Measurements from ENCODE around the gene SLC6A12. TPM values are rescaled to one million over a fixed set of nuclear protein-coding genes. Genes with fewer than 3 reads are reported as not detected.
A peak's percentile ranks its signal among the peaks of the same experiment; 100 is the strongest.

Gene SLC6A12
- total RNA-seq, 1 experiment from 2014 or later, result not detected

DNA sequence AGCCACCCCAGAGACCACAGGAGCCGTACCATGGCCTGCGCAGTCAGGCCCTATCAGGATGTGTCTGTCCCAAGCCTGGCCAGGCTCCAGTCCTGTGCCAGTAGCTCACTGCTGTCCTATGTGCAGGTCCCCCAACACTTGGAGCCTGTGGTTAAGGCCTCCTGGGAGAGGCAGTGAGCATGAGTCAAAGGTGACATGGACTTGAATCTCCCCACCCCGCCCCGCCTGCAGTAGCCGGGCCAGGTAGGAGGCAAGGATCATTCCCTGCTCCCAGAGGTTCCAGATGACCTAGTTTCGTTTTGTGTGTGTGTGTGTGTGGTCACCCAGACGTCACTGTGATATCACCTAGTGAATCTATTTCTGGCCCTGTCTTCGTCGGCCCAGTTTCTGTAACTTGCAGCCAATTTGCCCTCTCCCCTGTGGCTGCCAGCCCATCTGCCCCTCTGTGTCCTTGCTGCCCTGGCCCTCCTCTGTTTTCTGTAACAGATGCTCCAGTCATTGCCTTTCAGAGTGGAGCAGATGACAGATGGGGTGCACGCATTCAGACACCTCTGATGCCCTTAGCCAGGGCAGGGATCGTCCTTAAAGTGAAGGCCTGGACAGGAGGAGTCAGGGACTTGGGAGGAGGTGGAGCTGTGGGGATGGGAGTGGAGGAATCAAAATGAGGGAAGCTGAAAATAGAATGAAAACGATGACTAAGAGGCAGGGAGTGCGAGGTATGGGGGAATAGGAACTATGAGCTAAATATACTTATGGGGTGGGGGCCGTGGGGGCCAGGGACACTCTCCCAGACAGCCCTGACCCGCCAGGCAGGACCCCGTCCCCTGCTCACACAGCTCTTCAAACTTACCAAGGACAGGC, 37.4 kb downstream of the SLC6A12 start:
- Histone ChIP-seq H2AFZ (ENCODE audit: low read length) (0 out of 2 replicates have a peak overlapping the region, but pooled peaks have one; percentile 39), H3K4me3 (ENCODE audit: low read length) (no peak overlapping the region), H3K36me3 (ENCODE audit: low read depth, low read length) (no peaks in the 10 kb centered on the region), H3K9me3 (ENCODE audit: low read length) (no peaks in the 10 kb centered on the region), H3K9me2 (replicated peaks; ENCODE audit: low read length) (no peaks in the 10 kb centered on the region), H4K20me1 (ENCODE audit: low read length) (no peaks in the 10 kb centered on the region), H3K4me1 (ENCODE audit: insufficient read depth, low read length) (peaks cover 18% of the 10 kb centered on the region), H3K79me2 (ENCODE audit: low read length) (no peaks in the 10 kb centered on the region), H3F3A (ENCODE audit: low read length, unreplicated experiment) (no peaks in the 10 kb centered on the region), H3K9ac (ENCODE audit: low read length) (peak overlapping the region; percentile 61), H3K27ac (ENCODE audit: low read length) (peak overlapping the region; percentile 80), H3K4me2 (ENCODE audit: low read length) (peak overlapping the region; percentile 66), H3K27me3 (ENCODE audit: low read length) (no peaks in the 10 kb centered on the region)
- intact Hi-C loops (cut with micrococcal nuclease), result no loop called here
- TF ChIP-seq EZH2phosphoT487 (IDR thresholded peaks at IDR 0.05; ENCODE audit: borderline replicate concordance, low read length) (no peak), EZH2 (IDR thresholded peaks at IDR 0.05; ENCODE audit: low read length, unreplicated experiment) (no peak)
- TF ChIP-seq, protein P1, sequence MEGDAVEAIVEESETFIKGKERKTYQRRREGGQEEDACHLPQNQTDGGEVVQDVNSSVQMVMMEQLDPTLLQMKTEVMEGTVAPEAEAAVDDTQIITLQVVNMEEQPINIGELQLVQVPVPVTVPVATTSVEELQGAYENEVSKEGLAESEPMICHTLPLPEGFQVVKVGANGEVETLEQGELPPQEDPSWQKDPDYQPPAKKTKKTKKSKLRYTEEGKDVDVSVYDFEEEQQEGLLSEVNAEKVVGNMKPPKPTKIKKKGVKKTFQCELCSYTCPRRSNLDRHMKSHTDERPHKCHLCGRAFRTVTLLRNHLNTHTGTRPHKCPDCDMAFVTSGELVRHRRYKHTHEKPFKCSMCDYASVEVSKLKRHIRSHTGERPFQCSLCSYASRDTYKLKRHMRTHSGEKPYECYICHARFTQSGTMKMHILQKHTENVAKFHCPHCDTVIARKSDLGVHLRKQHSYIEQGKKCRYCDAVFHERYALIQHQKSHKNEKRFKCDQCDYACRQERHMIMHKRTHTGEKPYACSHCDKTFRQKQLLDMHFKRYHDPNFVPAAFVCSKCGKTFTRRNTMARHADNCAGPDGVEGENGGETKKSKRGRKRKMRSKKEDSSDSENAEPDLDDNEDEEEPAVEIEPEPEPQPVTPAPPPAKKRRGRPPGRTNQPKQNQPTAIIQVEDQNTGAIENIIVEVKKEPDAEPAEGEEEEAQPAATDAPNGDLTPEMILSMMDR (conservative IDR thresholded peaks at IDR 0.05; ENCODE audit: low read depth, low read length), result no peak
- ChIA-PET CTCF (no interaction called here), POLR2A (ENCODE audit: unreplicated experiment) (no interaction called here)
- no TSS peak for BruUV-seq (replicated peaks)
- ATAC-seq (peak; percentile 60), DNase-seq (peak; percentile 44)

DNA sequence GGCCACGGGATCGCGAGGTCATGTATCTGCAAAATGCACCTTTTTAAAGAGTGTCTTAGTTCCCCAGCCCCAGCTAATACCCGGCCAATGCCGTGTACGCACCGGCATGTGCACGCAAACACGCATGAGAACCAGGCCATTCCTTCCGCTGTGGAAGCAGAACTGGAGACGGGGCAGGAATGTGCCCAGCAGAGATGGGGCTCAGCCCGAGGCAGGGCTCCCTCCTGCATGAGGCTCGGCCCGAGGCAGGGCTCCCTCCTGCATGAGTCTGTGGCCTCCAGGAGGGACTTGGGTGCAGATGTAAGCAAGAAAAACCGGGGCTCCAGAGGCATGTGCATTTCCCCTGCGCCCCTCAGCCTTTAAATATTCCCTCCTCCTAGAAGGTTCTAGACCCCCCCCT, 38.2 kb downstream of the SLC6A12 start:
- POLR2A ChIA-PET (ENCODE audit: unreplicated experiment), result no interaction called here
- intact Hi-C loops (cut with micrococcal nuclease), result no loop called here
- no peak for ATAC-seq

More for the DNA sequence above, 38.2 kb downstream of the SLC6A12 start:
- CTCF ChIA-PET, result no interaction called here
- Histone ChIP-seq H3K9me2 (replicated peaks; ENCODE audit: low read length) (no peaks in the 10 kb centered on the region), H3K9ac (ENCODE audit: low read length) (peak overlapping the region; percentile 55; the same call in 1 of the 2 replicates), H3F3A (ENCODE audit: low read length, unreplicated experiment) (no peaks in the 10 kb centered on the region), H3K27me3 (ENCODE audit: low read length) (no peaks in the 10 kb centered on the region), H3K4me1 (ENCODE audit: insufficient read depth, low read length) (peaks cover 18% of the 10 kb centered on the region), H3K4me3 (ENCODE audit: low read length) (no peak overlapping the region), H2AFZ (ENCODE audit: low read length) (no peak overlapping the region), H3K79me2 (ENCODE audit: low read length) (no peaks in the 10 kb centered on the region), H3K9me3 (ENCODE audit: low read length) (no peaks in the 10 kb centered on the region), H3K4me2 (ENCODE audit: low read length) (peak overlapping the region; percentile 30; the same call in 1 of the 2 replicates), H3K36me3 (ENCODE audit: low read depth, low read length) (no peaks in the 10 kb centered on the region), H3K27ac (ENCODE audit: low read length) (peak overlapping the region; percentile 70), H4K20me1 (ENCODE audit: low read length) (no peaks in the 10 kb centered on the region)
- no peak for DNase-seq
- TF ChIP-seq, protein P1 (conservative IDR thresholded peaks at IDR 0.05; ENCODE audit: low read depth, low read length), result no peak
- TF ChIP-seq EZH2phosphoT487 (IDR thresholded peaks at IDR 0.05; ENCODE audit: borderline replicate concordance, low read length) (no peak), EZH2 (IDR thresholded peaks at IDR 0.05; ENCODE audit: low read length, unreplicated experiment) (no peak)
- no TSS peak for BruUV-seq (replicated peaks)
